ENCODE measurements around the gene STX1A.

The STX1A gene

DNA sequence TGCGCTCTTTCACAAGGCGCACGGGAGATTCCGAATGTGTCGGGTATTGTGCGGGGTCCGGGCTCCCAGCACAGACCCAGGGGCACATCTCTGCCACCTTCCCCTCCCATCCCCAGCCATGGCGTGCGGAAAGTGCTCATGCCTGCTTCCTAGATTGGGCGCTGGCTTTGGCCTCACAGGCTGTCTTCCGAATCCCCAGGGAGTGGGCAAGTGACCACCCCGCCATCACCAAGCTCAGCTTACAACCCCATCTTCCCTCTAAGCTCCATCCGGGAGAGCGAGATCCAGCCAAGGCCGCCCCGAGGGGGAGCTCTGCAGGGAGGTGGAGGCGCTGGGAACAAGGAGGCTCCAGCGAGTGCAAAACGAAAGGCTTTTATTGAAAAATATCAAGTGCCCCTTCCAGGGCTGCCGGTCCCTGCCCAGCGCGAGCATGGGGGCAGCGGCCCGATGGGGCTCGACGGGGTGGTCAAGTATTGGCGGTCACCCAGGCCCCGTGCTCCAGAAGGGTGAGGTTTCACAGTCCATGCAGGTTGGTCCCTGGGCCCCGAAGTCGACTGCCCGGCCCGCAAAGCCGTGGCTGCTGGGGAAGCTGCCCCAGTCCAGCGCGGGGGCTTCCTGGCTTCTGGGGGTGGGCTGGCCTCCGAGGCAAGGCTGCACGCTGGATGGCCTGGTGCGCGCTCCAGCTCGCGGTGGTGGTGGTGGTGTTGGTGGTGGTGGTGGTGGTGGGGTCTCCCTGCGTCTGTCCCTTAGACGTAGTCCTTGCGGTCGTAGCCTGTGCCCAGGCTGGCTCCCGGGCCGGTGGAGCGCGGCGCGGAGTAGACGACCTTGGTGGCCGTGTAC is 49.4 kb upstream of the STX1A start (continued):
- TF ChIP-seq, protein P1, sequence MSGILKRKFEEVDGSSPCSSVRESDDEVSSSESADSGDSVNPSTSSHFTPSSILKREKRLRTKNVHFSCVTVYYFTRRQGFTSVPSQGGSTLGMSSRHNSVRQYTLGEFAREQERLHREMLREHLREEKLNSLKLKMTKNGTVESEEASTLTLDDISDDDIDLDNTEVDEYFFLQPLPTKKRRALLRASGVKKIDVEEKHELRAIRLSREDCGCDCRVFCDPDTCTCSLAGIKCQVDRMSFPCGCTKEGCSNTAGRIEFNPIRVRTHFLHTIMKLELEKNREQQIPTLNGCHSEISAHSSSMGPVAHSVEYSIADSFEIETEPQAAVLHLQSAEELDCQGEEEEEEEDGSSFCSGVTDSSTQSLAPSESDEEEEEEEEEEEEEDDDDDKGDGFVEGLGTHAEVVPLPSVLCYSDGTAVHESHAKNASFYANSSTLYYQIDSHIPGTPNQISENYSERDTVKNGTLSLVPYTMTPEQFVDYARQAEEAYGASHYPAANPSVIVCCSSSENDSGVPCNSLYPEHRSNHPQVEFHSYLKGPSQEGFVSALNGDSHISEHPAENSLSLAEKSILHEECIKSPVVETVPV (CRISPR knock-in tag; IDR thresholded peaks at IDR 0.05) = no peak
- no peak for TF ChIP-seq POU6F1 (CRISPR knock-in tag; IDR thresholded peaks at IDR 0.05; ENCODE audit: borderline replicate concordance, low read depth)
- no peak for TF ChIP-seq GLIS3 (CRISPR knock-in tag; IDR thresholded peaks at IDR 0.05)
- TF ChIP-seq ZFP3 (CRISPR knock-in tag; IDR thresholded peaks at IDR 0.05) = no peak

GRCh38 chr7:73766556-73767229 is 47.2 kb upstream of the STX1A start:
- TF ChIP-seq TSHZ2 (CRISPR knock-in tag; IDR thresholded peaks at IDR 0.05) (no peak), PPARA (CRISPR knock-in tag; IDR thresholded peaks at IDR 0.05; ENCODE audit: borderline replicate concordance) (no peak), ESRRG (CRISPR knock-in tag; IDR thresholded peaks at IDR 0.05) (no peak), ZFP3 (CRISPR knock-in tag; IDR thresholded peaks at IDR 0.05) (no peak), OSR1 (CRISPR knock-in tag; IDR thresholded peaks at IDR 0.05) (no peak), ZFP30 (CRISPR knock-in tag; IDR thresholded peaks at IDR 0.05) (no peak), ZNF565 (CRISPR knock-in tag; conservative IDR thresholded peaks at IDR 0.05; ENCODE audit: low read depth) (no peak), PATZ1 (CRISPR knock-in tag; IDR thresholded peaks at IDR 0.05; ENCODE audit: borderline replicate concordance) (no peak), POU6F1 (CRISPR knock-in tag; IDR thresholded peaks at IDR 0.05; ENCODE audit: borderline replicate concordance, low read depth) (no peak), TCF4 (CRISPR knock-in tag; IDR thresholded peaks at IDR 0.05; ENCODE audit: borderline replicate concordance) (no peak), TOX (CRISPR knock-in tag; IDR thresholded peaks at IDR 0.05; ENCODE audit: borderline replicate concordance) (no peak)
- no peak for ATAC-seq

GRCh38 chr7:73762659-73762999 is 43.2 kb upstream of the STX1A start:
- no peak for ATAC-seq
- TF ChIP-seq CSDC2 (CRISPR knock-in tag; IDR thresholded peaks at IDR 0.05) = no peak
- TF ChIP-seq ISL1 (CRISPR knock-in tag; IDR thresholded peaks at IDR 0.05) = no peak
- no peak for TF ChIP-seq PPARA (CRISPR knock-in tag; IDR thresholded peaks at IDR 0.05; ENCODE audit: borderline replicate concordance)
- no peak for TF ChIP-seq ESRRG (CRISPR knock-in tag; IDR thresholded peaks at IDR 0.05)
- no peak for TF ChIP-seq ZFP30 (CRISPR knock-in tag; IDR thresholded peaks at IDR 0.05)
- no peak for TF ChIP-seq ZNF8 (CRISPR knock-in tag; IDR thresholded peaks at IDR 0.05)
- TF ChIP-seq, protein P1 (CRISPR knock-in tag; IDR thresholded peaks at IDR 0.05) = no peak
- TF ChIP-seq ARNTL (CRISPR knock-in tag; IDR thresholded peaks at IDR 0.05; ENCODE audit: borderline replicate concordance, low read depth) = no peak
- TF ChIP-seq, protein P2, sequence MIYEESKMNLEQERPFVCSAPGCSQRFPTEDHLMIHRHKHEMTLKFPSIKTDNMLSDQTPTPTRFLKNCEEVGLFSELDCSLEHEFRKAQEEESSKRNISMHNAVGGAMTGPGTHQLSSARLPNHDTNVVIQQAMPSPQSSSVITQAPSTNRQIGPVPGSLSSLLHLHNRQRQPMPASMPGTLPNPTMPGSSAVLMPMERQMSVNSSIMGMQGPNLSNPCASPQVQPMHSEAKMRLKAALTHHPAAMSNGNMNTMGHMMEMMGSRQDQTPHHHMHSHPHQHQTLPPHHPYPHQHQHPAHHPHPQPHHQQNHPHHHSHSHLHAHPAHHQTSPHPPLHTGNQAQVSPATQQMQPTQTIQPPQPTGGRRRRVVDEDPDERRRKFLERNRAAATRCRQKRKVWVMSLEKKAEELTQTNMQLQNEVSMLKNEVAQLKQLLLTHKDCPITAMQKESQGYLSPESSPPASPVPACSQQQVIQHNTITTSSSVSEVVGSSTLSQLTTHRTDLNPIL (CRISPR knock-in tag; IDR thresholded peaks at IDR 0.05; ENCODE audit: low read depth) = no peak
- no peak for TF ChIP-seq TOX (CRISPR knock-in tag; IDR thresholded peaks at IDR 0.05; ENCODE audit: borderline replicate concordance)
- TF ChIP-seq SNAI2 (CRISPR knock-in tag; IDR thresholded peaks at IDR 0.05) = no peak
- no peak for TF ChIP-seq TCF4 (CRISPR knock-in tag; IDR thresholded peaks at IDR 0.05; ENCODE audit: borderline replicate concordance)

All from SK-N-SH treated with all-trans-retinoic acid at 6 μM for 48 hours (cell line).